ENCODE results near the gene PHLPP2.

Gene PHLPP2, protein sequence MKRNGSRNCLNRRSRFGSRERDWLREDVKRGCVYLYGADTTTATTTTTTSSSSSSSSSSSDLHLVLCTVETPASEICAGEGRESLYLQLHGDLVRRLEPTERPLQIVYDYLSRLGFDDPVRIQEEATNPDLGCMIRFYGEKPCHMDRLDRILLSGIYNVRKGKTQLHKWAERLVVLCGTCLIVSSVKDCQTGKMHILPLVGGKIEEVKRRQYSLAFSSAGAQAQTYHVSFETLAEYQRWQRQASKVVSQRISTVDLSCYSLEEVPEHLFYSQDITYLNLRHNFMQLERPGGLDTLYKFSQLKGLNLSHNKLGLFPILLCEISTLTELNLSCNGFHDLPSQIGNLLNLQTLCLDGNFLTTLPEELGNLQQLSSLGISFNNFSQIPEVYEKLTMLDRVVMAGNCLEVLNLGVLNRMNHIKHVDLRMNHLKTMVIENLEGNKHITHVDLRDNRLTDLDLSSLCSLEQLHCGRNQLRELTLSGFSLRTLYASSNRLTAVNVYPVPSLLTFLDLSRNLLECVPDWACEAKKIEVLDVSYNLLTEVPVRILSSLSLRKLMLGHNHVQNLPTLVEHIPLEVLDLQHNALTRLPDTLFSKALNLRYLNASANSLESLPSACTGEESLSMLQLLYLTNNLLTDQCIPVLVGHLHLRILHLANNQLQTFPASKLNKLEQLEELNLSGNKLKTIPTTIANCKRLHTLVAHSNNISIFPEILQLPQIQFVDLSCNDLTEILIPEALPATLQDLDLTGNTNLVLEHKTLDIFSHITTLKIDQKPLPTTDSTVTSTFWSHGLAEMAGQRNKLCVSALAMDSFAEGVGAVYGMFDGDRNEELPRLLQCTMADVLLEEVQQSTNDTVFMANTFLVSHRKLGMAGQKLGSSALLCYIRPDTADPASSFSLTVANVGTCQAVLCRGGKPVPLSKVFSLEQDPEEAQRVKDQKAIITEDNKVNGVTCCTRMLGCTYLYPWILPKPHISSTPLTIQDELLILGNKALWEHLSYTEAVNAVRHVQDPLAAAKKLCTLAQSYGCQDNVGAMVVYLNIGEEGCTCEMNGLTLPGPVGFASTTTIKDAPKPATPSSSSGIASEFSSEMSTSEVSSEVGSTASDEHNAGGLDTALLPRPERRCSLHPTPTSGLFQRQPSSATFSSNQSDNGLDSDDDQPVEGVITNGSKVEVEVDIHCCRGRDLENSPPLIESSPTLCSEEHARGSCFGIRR (N-terminal part only)

DNA sequence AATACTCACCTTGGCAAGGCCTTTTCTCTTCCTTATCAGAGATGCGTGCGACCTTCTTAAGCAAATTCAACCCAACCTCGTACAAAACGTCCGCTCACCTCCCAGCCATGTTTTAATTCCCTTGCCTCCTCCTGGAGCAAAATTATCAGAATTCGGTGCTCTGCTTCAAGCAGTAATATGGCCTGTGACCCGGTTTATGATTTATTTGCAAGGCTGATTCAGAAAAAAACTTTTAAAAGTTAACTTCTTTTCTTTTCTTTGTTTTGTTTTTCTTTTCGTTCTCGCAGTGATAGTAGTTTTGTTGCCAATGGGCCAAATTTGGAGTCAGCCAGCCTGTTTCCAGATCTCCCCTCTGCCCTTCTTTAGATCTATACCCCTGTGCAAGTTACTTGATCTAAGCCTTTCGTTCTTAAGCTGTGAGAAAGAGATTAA is at the start of gene PHLPP2:
PHLPP2 (minus strand) TSS at position 382 of the 432 bp plus-strand sequence. CDS start 9,906 bp downstream, outside the sequence.
- DNase-seq (ENCODE audit: low read depth in 4 of 4, low spot score in 1 of 4), result no peak

DNA sequence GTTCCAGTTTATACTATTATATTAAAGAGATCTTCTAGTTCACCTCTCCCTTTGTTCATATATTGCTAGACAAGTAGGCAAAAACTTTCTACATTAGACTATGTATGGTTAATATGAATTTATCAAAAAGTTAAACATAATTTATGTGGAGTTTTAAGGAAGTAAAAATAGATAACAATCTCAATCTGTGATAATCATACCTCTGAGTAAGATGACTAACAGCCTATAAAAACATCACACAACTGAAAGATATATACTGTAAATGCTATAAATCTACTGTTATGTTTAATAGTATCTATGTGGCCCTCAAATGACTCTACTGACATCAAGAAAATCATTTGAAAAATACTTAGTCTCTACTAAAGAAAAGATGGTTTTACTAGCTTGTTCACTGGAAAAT is 47.1 kb upstream of the PHLPP2 start:
- DNase-seq (ENCODE audit: low read depth in 4 of 4, low spot score in 1 of 4), result no peak

DNA sequence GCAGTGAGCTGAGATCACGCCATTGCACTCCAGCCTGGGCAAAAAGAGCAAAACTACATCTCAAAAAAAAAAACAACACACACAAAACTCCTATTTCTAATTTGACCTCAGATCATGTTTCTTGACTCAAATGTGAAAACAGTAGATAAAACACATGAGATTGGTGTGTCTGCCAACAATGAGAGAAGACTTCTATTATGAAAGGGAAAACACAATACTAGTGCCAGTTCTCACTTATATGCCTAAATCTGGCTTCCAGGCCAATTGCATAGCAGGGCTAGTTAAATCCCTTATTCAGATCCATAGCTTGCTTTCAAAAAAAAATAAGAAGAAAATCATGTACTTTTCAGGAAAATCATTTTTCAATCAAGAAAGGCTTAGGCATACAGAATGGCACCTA is 44.7 kb upstream of the PHLPP2 start:
- no peak for DNase-seq (ENCODE audit: low read depth in 4 of 4, low spot score in 1 of 4)

DNA sequence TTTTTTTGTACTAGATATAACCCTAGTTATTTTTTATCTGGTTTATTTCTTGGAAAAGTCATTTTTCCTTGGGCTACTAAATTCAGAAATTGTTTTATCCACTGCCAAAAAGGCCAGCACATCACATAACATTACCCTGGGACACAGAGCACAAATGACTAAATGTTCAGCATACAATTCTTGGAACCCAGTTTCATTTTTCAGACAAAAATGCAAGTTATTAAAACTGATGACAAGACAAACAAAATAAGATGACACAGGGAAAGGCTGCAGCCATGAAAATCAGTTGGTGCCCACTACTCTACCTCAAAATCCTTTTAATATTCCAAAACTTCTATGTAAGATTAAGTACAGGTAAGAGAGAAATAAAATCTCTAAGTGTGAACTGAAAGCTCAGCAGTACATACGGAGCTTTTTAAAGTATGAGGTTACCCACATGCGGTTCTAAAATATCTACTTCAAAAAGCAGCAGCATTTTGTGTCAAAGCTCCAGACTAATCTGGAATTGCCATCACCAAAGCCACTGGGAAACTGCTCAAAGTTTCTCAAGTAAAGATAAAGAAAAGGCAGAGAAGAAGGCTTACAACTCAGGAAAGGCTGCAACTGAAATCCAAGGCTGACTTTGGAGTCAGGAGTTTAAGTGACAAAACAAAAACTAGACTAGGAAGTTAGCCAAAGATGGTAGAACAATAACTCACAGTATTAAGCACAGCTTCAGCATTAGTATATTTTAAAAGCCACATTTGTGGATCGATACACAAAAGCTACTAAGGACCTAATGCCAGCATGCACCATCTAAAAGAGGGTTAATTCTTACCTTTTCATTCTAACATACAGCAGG is 42.8 kb upstream of the PHLPP2 start:
- DNase-seq (ENCODE audit: low read depth in 4 of 4, low spot score in 1 of 4), result no peak

DNA sequence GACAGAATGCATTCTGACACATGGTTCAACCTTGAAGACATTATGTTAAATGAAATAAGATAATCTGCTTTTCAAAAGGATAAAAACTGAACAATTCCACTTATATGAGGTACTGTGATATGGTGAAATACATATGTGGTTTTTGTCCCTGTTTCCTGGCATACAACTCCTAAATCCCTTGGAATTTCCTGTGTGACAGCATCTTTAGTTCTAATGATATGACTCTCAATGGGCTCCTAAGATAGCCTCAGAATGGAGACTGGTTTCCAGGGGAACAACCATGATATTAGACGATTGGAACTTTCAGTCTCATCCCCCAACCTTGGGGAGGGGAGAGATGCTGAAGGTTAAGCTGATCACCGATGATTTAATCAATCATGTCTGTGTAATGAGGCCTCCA is 37.7 kb upstream of the PHLPP2 start:
- no peak for DNase-seq (ENCODE audit: low read depth in 4 of 4, low spot score in 1 of 4)

DNA sequence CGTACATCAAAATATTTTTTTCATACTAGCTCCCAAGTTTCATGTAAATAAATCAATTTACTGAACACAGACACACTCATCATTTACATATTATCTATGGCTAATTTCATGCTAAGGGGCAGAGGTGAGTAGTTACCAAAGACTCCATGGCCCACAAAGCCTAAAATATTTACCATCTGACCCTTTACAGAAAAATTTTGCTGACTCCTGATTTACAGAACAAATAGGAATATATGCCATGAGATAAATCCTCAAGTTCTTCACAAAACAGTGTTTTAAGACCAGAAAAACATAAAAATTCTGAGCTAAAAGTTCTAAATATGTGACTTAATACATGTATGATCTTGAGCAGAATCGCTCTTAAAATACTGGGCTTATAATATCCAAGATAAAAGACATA is 36.6 kb upstream of the PHLPP2 start:
- no peak for DNase-seq (ENCODE audit: low read depth in 4 of 4, low spot score in 1 of 4)

DNA sequence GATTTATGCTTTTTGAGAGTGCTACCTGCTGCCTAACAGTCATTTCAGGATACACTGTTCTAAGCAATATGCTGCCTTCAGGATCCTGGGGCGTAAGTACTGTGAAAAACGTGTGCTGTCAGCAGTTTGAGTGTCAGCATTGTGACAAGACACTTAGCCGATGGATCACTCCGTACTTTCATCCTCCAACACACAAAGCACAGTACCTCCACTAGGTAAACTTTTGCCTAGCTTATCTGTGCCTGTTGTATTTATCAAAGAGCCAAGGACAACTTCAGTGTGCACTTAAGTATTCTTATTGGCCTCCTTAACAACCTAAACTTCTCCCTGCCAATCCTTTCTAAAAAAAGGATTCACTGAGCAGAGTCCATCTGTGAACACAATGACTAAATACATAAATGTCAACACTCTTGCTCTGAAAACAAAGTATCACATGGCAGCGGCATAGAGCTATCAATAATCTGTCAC is 33.8 kb upstream of the PHLPP2 start:
- DNase-seq (ENCODE audit: low read depth in 4 of 4, low spot score in 1 of 4), result no peak

DNA sequence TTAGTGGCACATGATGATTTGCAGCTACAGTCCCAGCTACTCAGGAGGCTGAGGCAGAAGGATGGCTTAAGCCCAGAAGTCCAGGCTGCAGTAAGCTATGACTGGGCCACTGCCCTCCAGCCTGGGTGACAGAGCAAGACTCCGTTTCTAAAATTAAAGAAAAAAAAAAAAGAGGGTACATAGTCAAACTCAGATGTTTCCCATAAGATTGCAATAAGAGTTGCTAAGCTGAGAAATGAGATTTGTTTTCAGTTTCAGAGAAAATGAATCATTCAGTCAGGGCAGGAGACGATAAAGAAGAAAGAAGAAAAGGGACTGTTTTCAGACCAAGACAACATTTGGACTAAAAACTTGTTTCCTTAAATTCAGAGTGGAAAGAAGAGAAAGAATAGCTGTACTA is 30.2 kb upstream of the PHLPP2 start:
- DNase-seq (ENCODE audit: low read depth in 4 of 4, low spot score in 1 of 4), result no peak

DNA sequence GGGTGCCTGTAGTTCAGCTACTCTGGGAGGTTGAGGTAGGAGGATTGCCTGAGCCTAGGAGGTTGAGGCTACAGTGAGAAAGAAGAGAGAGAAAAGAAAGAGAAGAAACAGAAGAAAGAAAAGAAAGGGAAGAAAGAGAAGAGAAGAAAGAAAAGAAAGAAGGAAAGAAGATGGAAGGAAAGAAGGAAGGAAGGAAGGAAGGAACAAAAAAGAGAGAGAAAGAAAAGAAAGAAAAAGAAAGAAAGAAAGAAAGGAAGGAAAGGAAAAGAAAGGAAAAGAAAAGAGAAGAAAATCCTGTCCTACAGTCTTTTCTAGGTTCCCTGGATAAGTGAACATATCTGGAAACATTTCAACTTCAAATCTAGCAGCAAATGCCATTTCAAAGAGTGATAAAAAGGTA is 29.6 kb upstream of the PHLPP2 start:
- DNase-seq (ENCODE audit: low read depth in 4 of 4, low spot score in 1 of 4), result no peak

DNA sequence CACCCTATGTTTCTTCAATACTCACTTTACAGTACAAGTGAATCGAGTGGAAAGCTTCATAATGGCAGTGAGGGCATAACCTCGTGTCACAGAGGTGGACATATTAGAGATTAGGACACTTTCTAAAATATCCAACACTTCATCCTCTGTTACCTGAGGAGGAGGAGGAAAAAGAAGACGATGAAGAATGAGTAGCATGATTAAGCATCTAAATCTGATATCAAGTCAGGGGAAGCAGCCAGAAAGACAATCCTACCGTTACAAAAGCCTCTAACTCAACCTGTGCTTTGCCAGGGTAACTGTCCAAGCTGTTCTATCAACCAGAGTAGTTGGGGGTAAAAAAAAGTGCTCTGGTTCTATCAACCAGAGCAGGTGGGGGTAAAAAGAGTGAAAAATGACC is 23.7 kb upstream of the PHLPP2 start:
- no peak for DNase-seq (ENCODE audit: low read depth in 4 of 4, low spot score in 1 of 4)

DNA sequence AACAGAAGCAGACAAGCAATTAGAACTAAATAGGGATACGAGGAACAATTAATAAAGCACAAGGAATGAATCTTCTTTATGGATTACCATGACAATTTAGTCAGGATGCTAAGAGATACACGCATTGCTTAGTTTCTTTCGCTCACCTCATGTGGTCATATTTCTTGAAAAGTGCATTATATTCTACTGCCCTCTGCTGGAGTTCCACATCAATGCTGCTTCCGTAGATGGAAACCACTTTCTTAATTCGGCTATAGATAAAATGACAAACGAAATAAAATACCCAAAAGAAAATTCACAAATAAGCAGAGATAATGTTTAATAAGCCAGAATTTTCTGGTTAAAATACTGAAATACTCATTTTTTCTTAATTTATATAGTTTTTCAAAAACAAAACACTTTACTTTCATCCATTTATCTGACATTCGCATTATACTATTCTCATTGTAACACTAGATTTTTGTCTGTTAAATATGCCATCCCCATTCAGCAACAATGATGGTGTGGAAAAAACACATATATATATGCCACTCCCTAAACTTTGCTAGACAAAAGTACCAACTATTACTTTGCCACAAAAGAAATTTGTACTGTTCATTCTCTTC is 22.0 kb upstream of the PHLPP2 start:
- DNase-seq (ENCODE audit: low read depth in 4 of 4, low spot score in 1 of 4), result no peak

DNA sequence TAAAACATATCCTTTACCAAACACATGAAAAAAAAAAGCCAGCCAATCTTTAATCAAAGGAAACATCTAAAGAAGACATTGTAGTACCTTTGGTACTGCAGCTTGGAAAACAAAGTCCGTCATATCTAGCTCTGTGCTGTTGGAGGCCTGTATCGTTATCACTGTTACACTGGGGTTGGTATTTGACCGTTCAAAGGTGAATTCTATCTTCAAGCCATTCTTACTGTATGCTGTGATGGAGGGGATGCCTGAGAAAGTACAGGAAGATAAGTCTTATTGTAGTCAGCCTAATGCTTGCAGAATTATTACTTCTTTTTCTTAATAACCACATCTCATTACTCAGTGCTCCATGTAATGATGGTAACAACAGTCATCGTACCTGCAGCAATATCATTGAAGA is 14.4 kb upstream of the PHLPP2 start:
- no peak for DNase-seq (ENCODE audit: low read depth in 4 of 4, low spot score in 1 of 4)

DNA sequence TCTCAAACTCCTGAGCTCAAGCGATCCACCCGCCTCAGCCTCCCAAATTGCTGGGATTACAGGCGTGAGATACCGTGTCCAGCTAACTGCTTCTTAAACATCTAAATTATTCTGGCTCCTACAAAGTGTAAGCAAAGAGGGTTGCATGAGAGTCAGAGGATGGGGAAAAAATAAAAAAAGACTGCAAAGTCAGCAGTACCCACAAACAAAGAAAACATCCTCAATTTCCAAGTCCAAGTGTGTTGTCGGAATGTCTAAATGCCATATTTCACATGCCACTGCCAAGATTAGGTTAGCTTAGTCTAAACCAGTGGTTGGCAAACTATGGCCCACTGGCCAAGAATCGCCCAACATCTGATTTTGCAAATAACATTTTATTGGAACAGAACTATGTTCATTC is 13.0 kb upstream of the PHLPP2 start:
- no peak for DNase-seq (ENCODE audit: low read depth in 4 of 4, low spot score in 1 of 4)

DNA sequence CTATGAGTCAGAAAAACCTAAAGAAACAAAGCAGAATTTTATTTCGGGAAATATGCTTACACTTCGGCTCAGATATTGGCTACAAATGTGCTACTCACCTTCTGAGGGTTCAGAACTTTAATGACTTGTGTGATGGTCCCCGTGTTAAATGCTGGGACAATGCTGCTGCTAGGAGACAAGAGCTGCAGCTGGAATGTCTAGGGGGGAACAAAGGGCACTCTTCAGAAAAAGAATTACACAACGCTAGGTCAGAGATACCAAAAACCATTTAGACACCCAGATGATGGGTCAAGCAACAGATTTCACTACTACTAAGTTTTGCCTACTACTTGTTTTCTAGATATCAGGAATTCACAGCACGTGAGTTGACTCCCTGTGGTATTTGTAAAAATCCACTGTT is 10.0 kb upstream of the PHLPP2 start:
- DNase-seq (ENCODE audit: low read depth in 4 of 4, low spot score in 1 of 4), result no peak

DNA sequence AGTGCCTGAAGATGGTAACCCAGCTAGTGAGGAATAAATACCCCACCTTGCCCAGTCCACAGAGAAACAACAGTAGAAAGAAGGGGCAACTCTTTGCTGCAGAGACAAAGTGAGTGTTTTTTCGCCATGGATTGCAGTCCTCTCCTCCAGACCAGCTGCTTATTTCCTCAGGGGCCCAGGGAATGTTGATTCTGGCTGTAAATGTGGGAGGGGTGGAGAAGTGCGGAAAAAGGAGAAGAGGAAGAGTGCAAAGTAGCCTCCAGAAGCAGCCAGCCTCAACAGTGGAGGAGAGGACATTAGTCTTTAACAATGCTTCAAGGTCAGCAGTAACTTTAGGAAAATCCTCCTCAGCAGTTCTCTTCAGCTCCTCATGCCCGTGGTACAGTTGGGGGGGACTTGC is 8.1 kb upstream of the PHLPP2 start:
- DNase-seq (ENCODE audit: low read depth in 4 of 4, low spot score in 1 of 4), result no peak

DNA sequence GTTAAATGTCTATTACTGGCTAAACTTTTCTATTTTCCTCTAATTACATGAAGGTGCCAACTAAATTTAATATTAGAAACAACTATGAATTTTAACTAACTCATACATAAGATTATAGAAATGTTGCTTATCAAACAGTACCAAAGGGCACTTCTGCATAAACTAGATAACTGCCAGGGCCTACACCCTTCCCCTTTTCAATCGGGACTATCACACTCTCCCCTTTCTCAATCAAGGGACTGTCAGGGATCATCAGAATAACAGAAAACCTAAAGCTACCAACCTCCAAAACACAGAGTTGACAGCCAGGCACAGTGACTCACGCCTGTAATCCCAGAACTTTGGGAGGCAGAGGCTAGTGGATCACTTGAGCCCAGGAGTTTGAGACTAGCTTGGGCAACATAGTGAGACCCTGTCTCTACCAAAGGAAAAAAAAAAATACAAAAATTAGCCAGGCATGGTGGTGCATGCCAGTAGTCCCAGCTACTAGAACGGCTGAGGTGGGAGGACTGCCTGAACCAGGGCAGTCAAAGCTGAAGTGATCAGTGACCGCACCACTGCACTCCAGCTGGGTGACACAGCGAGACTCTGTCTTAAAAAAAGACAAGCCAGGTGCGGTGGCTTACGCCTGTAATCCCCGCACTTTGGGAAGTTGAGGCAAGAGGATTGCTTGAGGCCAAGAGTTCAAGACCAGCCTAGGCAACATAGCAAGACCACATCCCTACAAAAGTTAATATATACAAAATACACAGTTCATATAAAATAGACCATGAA is 3.2 kb upstream of the PHLPP2 start:
- DNase-seq (ENCODE audit: low read depth in 4 of 4, low spot score in 1 of 4), result no peak

DNA sequence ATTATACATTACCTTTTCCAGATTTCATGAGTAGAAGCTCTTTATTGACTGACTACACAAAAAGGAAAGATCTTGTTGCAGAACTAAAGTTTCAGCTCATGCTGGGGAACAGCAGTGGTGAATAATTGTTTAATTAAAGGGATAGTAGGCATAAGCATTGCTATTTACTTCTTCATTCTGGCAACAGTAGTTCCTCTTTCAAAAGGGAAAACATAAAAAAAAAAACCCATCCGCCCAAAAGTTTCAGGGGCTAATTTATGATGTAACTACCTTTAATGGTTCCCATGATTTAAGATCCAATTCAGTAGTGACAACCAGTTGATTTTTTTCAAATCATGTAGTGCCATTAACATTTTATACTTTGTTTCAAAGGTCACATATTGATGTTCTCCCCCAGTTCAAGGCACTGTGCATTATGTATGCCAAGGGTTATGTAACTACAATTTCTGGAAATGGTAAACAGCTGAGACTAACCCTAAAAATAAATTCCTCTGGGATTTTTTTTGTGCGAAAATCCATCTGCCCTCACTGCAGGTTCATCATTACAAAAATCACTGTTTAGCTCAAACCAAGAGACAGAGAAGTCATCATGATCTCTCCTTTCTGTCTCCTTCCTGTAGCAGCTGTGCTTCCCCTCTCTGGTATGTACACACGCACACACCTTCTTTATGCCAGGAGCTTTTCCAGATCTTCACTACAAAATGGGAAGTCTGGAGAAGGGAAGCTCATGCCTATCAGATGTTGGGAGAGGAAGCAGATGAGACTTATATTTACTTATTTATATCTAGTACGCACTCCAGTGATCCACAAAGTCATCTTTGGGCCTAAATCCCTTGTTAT is 2.2 kb upstream of the PHLPP2 start:
- no peak for DNase-seq (ENCODE audit: low read depth in 4 of 4, low spot score in 1 of 4)

DNA sequence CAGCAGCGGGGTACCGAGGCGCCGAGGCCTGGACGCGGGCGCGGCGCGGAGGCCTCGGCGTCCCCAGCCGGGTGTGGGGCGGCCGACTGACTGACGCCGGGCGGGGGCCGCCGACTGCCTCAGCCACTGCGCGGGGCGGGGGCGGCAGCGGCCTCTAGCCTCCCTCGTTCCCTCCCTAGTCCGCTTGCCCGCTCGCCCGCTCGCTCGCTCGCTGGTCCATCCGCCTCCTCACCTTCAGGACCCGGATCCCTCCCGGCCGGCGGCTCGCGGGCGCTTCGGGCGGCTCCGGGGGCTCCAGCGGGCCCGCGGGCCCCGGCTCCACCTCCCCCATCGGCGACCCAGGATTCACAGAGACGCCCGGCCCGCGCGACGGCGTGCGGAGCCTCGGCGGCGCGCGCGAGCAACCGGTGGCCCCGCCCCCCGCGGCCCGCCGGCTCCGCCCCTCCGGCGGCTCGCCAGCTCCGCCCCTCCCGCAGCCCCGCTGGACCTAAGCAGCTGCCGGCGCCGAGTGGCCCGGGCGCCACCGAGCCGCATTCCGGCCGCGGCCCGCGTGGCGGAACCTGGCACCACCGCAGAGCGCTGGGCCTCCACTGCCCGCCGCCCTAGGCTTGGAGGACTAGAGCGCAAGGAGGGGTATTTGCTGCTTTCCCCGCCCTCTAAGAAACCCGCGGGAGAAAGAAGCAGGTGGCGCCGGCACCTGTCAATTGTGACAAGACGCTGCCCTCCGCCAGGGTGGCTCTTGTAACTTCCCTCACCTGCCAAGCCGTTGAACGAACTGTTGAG is 773 bp downstream of the PHLPP2 start:
- DNase-seq (ENCODE audit: low read depth in 4 of 4, low spot score in 1 of 4), result peak; percentile 49 to 68 (median 67)

Data from stimulated activated CD4-positive, alpha-beta T cell treated with anti-CD3 and anti-CD28 coated beads, Interleukin-1b, Interleukin-23, amount 100 ng/mL, for 24 hours (primary cell).